GM21526 (cell line): Measurements from ENCODE around the gene KIF26B.

Experiments
- ATAC-seq: cut with Tn5 transposase; IDR thresholded peaks from one replicate; pipeline ENCODE4 v1.9.1; 2021; ENCODE audit warnings: moderate library complexity; ENCODE audit not compliant: unreplicated experiment, low FRiP score

Gene KIF26B

GRCh38 chr1:245234217-245235081 is 79.7 kb downstream of the KIF26B start:
- no peak for ATAC-seq

DNA sequence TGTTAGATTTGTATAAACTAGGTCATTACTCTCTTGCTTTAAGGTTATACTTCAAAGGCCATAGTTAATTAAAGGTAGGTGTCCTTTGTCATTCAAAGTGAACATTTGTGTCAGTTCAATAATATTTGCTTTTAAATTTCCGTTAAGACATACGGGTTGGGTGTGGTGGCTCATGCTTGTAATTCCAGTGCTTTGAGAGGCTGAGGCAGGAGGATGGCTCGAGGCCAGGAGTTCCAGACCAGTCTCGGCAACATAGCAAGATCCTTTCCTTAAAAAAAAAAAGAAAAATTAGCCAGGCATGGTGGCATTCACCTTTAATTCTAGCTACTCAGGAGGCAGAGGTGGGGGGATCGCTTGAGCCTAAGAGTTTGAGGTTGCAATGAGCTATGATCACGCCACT is 80.4 kb downstream of the KIF26B start:
- no peak for ATAC-seq

GRCh38 chr1:245240648-245241165 is 85.9 kb downstream of the KIF26B start:
- ATAC-seq: no peak

GRCh38 chr1:245241526-245242130 is 86.8 kb downstream of the KIF26B start:
- ATAC-seq: no peak

- no peak for ATAC-seq
Observed at GRCh38 chr1:245242989-245243388, 88.2 kb downstream of the KIF26B start.

DNA sequence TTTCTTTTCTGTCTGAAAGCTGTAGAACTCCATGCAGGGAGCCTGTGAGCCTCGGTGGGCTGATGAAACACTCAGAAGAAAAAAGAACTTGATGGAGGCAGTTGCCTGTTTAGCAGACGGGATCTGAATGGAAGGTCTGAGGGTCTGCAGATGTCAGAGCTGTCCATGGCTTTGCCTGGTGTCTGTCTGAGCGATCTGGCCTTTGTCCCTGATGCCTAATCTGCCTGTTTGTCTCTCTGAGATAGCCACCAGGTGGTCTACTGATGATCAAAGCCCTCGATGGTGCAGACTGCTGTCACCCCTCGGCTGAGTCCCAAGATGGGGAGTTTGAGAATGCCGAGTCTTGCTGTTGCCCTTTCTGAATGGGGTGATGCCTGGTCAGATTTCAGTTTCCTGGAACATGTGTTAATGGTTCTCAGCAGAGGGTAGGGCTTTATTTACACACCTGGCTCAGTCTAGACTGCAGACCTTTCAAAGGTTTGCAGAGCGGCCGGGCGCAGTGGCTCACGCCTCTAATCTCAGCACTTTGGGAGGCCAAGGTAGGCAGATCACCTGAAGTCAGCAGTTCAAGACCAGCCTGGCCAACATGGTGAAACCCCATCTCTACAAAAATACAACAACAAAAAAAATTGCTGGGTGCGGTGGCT is 90.4 kb downstream of the KIF26B start:
- no peak for ATAC-seq

GRCh38 chr1:245246433-245246832 is 91.6 kb downstream of the KIF26B start:
- ATAC-seq: no peak

- no peak for ATAC-seq
Observed at GRCh38 chr1:245247356-245247755, 92.6 kb downstream of the KIF26B start.

- no peak for ATAC-seq
Observed at GRCh38 chr1:245247801-245248200, 93.0 kb downstream of the KIF26B start.

DNA sequence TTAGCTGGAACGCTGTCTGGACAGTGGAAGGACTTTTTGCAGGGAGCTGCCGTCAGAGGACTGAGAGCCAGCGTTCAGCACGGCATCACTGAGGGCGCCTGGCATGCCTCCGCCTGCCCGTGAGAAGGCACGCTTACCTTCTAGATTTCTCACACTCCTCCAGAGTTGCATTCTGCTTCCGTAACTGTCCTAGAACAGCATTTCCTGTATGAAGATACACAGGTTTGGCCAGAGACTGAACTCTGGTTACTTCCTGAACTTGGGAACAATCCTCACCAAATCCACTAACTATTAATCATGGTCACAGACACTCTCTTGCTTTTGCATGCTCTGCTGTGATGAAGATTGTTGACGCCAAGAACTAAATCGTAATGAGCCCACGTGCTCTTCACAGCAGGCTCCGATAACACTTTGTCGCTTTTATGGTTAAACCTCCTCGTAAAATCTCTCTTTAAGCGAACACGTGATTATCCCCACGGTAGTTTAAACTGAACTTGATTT is 93.5 kb downstream of the KIF26B start:
- no peak for ATAC-seq

- ATAC-seq: no peak
Observed at GRCh38 chr1:245255783-245256182, 101.0 kb downstream of the KIF26B start.

DNA sequence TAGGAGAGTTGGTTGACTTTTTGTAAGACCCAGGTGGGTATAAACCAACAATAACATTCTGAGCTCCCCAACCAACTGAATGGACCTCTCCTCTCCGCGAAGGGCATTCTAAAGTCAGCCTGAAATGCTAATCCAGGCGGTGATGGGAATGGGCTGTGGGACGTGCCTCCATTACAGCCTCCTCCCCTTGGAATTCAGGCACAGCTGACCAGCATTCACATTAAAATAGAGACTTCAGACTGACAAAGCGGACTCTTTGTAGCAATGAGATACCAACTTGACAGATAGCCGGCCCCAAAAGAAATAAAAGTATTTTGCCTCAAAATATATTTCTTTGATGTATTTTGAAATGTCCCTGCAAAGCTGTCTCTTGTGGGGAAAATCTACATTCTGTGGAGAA is 101.7 kb downstream of the KIF26B start:
- no peak for ATAC-seq

GRCh38 chr1:245258271-245258920 is 103.6 kb downstream of the KIF26B start:
- ATAC-seq: no peak

DNA sequence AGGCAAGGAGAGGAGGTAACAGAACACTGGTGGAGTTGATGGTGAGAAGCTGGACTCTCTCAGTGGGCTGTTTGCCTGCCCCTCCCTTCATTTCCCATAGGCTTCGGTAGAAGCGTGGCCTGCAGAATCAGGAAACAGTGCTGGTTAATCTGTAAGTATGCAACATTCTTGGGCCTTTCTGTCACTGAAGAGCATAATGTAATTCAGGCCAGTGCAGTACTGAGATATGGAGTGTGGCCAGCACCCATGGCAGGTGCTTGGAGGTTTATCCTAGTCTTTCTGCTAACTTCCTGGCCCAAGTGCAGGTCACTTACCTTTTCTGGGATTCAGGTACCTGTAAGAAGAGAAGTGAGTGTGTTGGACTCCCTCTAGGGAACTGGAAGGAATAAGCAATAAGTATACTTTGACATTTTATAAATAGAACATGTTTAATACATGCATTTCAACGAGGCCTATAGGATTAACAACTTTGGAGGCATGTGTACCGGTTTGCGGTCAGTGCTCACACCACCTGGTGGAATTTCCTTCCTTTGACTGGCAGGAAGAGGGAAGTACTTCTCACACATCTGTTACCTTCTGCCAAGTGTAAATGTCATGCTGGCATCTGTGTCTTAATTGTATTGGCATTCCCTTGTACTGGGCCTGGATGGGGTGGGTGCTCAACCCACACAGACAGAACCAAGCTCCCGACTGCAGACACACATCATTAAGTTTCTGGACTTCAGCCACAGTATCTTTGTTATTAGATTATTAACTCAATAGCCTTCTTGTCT is 105.5 kb downstream of the KIF26B start:
- no peak for ATAC-seq

DNA sequence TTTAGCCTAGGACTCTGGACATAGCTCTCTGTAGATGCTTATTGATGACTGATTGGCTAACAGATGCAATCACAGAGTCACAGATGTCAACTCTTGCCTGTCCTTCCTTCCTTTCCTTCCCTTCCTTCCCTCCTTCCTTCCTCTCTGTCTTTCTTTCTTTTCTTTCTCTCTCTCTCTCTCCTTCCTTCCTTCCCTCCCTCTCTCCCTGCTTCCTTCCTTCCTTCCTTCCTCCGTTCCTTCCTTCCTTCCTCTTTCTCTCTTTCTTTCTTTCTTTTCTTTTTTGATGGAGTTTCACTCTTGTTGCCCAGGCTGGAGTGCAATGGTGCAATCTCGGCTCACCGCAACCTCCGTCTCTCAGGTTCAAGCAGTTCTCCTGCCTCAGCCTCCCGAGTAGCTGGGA is 106.1 kb downstream of the KIF26B start:
- no peak for ATAC-seq

GRCh38 chr1:245261786-245262185 is 107.0 kb downstream of the KIF26B start:
- ATAC-seq: no peak

DNA sequence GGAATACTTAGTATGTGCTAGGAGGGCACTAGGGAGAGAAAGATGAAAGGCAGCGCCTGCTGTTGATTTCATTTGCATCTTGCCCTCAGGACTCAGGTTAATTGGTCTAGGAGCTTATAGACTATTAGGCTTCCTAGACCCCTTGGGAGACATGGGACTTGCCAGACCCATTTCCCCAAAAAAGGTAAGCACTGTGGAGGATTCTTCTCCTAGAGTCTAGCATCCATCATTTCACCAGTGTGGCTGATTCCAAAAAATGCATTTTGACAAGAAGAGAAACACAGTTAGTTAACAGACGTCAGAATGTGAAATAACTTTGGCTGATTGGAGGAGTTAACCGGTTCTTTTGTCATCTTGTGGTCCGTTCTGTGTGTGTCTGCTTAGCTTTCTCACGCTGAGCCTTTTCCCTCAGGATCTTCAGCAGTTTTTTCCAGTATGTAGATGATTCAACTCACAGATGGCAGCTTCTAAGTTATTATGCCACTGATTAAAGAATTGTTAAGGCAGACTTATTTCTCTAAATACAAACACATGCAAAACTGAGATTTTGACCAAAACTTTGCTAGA is 108.8 kb downstream of the KIF26B start:
- no peak for ATAC-seq

- no peak for ATAC-seq
Observed at GRCh38 chr1:245264226-245264625, 109.4 kb downstream of the KIF26B start.

DNA sequence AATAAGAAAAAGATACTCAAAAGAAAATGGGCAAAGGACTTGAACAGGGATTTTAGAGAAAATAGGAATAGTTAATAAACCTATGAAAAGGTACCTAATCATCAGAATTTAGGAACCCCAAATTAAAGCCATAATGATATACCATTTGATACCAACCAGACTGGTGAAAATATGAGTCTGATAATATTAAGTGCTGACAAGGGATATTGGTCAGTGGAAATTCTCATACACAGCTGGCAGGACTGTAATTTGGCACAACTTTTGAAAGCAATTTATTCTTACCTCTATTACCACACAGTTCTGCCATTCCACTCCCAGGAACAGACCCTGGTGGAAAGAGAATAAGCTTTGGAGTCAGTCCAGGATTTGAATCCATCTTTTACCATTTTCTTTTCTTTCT is 111.3 kb downstream of the KIF26B start:
- no peak for ATAC-seq

- ATAC-seq: no peak
Observed at GRCh38 chr1:245270063-245270462, 115.3 kb downstream of the KIF26B start.
